Effector CD4-positive, alpha-beta T cell (primary cell): ENCODE results near the gene CFAP65.

Experiments used
- DNase-seq: peaks from one replicate; pipeline ENCODE4 v3.0.0-alpha.2; 2020

CFAP65 gene

GRCh38 chr2:219030177-219030940 is 11.0 kb downstream of the CFAP65 start:
- no peak for DNase-seq

DNA sequence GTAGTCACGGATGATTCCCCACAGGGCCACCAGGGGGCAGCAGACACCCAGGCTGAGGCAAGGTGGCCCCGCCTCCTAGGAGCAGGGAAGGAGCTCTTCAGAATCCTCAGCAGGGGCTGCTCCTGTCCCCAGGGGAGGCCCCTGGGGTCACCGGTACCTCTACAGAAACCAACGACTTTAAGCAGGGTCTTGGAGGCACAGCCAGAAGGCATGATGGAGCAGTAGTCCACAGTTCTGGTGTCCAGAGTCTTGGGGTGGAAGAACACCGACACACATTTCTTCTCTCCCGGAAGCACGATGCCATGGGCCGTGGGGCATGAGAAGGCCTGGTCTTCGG is 11.5 kb downstream of the CFAP65 start:
- DNase-seq = peak; percentile 71

DNA sequence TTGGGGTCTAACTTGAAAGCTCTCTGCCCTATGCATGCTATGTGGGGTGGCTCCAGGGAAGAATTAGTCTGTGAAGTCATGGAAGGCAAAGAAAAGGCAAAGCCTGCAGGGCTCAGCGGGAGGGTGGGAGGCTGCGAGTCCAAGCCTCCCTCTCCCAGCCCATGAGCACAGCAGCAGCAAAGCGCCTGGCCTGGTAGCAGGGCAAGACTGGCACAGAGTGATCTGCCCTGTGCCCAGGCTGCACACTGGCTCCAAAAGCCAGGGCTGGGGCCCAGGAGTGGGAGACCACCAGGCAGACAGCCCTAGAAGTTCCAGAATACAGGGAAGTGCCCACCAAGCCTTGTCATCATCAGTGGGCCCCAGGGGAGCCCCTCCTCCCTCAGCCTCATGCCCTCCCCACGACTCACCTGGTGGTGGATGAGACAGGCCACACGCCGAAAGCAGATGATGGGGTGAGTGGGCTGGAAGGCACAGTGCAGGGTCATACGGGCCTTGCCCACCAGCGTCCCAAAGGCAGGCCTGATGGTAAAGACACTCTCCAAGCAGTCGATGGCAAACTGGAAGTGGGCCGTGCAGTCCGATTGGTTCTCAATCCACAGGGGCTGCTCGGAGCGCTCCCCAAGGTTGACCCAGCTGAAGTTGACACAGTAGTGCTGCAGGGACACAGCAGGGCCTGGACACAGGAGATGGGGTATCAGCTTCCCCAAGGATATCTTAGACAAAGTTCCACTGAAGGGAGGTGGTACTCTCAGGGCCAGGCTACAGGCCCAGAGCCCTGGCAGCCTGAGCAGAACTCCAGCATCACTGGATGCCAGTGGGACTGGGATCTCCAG is 12.1 kb downstream of the CFAP65 start:
- no peak for DNase-seq

DNA sequence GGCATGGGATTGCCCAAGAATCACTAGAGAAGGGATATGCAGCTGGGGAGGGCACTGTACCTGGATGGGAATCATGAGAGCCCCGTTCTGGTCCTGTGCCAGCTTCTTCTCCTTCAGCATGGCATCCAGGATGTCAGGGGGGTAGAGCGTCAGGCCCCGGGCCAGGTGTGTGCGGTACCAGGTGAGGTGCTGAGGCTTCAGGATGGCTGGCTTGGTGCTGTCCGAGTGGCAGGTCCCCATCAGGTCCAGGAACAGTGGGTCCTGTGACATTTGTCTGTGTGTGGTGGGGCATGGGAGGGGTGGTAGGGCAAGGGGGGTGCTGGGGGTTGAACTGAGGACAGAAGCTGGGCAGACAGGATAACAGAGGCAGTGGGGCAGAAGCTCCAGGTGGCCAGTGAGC is 13.2 kb downstream of the CFAP65 start:
- DNase-seq = no peak

- DNase-seq = no peak
Observed at GRCh38 chr2:219027511-219028055, 13.7 kb downstream of the CFAP65 start.

GRCh38 chr2:219026946-219027345 is 14.4 kb downstream of the CFAP65 start:
- no peak for DNase-seq

DNA sequence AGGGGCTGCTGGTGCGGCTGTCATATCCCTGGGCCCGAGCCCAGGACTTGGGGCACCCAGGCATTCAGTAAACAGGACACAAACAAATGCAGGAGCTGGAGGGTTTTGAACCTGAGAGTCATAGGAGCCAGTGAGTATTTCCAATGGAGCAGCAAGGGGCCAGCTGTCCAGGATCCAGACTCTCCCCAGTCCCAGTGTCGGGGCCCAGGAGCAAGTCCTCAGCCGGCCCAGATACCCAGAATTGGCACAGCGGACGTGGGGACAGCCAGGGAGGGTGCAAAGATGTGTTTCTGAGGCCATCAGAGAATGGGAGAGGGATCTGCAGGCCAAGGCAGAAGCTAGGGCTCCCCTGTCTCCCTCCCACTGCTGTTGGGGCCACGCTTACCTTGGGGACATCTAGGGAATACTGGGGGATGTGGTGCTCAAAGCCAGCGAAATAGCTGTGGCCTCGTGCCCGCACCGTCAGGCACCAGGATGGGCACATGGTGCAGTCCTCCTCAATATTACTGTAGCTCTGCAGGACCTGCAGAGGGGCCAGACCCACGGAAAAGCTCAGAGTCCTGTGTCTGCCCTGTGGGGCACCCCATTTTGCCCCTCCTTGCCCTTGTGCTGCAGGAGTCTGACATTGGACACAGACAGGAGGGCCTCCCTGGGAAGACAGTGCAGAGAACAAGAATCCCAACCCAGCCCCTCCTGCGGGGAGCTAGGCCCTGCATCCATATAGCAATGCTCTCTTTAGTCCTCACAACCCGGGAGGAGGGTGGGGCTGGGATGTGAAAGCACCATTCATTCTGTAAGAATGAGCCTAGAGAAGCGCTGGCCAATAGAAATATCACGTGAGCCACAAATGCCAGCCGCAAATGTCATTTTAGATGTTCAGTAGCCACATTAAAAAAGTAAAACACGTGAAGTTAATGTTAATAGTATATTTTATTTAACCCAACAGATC is 15.4 kb downstream of the CFAP65 start:
- DNase-seq = no peak

DNA sequence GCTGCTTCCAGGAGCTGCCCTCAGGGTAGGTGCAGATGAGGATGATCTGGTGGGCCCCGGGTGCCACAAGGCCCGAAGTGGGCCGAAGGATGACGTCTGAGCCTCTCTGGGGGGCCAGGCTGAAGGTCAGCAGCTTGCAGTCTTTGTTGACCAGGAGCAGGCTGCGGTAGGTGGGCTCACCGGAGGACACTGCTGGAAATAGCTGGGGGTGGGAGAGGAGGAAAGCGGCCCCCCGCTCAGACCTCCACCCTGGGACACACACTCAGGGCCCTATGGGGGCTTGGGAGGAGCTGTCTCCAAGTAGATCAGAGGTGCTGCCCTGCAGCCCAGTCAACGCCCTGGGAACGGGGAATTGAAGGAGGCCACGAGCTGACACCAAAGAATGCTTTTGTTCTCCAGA is 17.3 kb downstream of the CFAP65 start:
- no peak for DNase-seq

GRCh38 chr2:219023045-219023605 is 18.2 kb downstream of the CFAP65 start:
- DNase-seq = no peak

- no peak for DNase-seq
Observed at GRCh38 chr2:219022616-219023015, 18.7 kb downstream of the CFAP65 start.

DNA sequence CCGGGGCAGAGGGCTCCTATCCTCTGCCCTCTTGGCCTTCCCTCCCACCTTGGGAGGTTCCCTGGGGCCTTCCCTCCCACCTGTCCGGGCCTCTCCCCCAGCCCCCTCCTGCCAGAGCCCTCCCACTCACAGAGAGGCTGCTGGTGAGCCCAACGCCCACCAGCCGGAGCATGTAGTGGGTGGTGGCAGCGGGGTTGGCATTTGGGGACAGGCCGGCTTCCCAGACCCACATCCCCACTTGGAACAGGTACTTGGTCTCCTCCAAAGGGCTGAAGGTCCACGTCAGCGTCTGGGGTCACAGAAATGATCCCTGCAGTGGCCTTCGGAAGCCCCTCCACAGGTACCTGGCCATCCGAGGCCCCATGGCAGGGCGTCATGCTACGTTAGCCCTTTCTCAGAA is 19.3 kb downstream of the CFAP65 start:
- no peak for DNase-seq

- DNase-seq = no peak
Observed at GRCh38 chr2:219021591-219021990, 19.7 kb downstream of the CFAP65 start.

DNA sequence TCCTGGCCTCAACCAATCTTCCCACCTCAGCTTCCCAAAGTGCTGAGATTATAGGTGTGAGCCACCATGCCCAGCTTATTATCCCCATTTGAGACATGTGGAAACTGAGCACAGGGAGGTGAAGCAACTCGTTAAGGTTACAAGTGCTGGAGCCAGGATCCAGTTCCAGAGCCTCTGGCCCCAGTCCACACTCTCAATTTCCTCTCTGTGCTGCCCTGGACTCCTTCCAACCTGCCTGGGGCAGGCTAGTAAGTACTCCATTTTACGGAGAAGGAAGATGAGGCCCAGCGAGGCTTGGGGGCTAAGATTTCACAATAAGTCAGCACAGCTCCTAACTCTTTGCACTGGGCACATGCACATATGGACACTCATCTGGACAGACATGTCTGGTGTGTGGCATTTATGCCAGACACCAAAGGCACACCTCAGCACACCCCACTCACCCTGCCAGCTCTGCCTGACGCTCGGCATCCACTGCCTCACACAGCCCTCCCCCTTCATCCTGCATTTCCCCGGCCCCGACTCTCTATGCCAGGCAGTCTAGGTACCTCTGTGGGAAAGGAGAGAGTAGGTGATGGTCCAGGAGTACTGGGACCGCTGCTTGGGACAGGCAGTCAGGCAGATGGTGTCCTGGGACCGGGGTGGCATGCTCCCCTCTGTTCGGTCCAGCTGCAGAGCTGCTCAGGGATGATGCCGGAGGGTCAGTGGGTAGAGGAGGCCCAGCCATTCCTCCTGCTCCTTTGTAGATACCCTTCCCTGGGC is 20.5 kb downstream of the CFAP65 start:
- no peak for DNase-seq

DNA sequence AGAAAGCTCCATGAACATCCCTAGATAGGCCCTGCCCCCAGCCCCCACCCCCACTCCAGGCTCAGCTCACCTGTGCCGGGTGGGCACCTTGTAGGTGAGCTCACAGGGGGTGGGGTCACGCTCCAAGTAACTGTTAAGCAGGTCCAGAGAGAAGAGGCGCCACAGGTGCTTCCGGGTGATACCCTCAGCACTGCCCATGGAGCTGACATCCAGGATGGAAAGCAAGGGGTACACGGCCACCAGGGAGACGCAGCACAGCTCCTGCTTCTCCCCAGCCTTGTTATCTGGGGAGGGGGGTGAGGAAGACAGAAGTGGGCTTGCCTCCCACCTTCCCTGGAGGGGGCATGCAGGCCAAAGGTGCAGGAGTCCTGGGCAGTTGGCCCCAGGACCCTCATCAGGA is 21.9 kb downstream of the CFAP65 start:
- no peak for DNase-seq

GRCh38 chr2:219018726-219019125 is 22.6 kb downstream of the CFAP65 start:
- no peak for DNase-seq

DNA sequence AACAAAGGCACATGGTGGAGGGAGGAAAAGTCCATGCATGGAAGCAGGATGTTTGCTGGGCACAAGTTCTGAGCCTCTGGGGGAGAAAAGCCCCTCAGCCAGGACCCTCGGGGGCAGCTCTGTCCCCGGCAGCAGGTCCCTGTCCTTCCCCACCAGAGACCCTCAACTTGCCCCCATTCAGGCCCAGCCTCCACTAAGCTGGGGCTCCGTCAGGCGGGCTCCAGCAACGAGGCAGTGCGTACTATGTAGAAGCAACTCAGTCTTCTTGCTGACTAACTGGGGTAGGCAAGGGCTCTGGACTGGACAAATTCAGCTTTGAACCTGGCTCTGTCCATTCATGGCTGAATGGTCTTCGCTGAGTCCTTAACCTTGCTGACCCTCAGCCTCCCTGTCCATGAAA is 23.0 kb downstream of the CFAP65 start:
- DNase-seq = no peak

DNA sequence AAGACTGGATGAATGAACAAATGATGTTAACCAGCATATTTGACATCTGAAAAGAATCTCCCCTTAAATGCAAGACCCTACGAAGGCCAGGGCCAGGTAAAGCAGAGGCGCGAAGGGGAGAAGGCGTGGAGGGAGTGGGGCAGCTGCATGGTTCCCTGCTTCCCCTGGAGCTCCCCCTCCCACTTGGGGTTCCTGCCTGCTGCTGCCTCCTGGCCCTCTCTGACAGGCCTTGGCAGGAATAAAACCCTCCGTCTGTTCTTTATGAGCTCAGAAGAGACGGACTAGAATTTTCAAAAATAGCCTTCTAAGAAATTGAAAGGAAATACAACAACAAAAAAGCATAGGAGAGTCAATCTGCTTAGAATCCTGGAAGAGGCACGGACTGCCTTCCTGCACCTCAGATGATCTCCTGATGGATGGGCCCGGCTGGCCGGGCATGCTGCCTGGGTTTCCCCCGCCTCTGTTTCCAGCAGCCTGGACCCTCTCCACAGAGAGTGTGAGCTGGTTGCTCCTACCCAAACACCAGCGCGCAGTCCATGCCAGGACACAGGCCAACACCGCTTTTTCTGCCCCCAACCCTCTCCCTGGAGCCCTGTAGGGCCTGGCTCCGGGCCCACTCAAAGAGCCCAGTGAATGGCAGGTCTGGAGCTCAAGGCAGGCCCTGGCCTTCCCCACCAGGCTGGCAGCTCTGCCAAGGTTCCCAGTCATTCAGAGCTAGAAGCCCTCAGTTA is 23.9 kb downstream of the CFAP65 start:
- DNase-seq = no peak

DNA sequence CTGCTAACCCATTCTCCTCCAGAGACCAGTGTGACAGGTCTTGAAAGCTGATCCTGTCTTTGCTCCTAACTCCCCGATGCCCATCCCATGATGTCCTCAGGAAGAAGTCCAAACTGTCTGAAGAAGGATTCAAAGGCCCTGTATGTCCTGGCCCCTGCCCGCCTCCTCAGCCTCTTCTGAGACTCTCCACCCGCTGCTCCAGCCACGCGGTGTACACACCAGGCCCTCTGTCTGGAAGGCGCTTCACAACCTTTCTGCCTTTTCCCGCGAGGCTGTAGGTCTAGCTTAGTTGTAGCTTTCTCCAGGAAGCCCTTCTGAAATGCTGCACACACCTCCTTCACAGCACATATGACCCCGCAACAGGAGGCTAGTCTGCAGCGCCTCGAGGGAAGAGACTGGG is 24.6 kb downstream of the CFAP65 start:
- DNase-seq = no peak

DNA sequence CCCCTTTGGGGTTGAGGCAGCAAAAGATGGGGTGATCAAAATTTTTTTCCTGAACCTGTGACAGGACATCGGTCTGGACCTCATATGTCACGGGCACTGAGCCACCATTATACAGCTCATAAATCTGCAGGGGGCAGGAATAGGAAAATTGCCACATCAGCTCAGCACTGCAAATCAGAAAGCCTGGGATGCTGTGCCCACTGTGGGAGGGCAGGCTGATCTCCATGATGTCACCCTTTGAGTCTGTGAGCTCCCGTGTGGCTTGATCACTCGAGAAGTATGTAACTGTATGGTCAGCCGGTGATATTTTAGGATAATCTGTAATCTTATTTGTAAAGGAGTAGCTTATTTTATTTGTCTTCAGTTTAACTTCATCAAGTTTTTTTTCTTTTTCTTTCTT is 30.4 kb downstream of the CFAP65 start:
- DNase-seq = no peak

GRCh38 chr2:219010162-219010756 is 31.1 kb downstream of the CFAP65 start:
- DNase-seq = no peak

DNA sequence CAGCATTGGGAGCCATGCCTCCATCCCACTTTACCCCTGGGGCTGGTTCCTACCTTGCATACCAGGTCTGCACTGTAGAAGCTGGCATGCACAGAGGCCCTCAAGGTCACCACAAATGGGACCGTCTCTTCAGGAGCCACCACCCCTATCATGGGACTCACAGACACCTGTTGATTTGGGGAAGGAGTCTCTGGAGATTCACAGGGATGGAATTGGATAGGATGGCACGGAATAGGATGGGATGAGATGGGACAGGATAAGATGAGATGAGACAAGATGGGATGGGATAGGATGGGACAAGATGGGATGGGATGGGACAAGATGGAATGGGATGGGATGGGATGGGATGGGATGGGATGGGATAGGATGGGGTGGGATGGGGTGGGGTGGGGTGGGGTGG is 32.0 kb downstream of the CFAP65 start:
- DNase-seq = no peak
